Measurements from ENCODE around the gene AP2A2.

- TF ChIP-seq CTCF (conservative IDR thresholded peaks at IDR 0.05; ENCODE audit: low read depth, low read length), result no peak
- TF ChIP-seq EZH2phosphoT487 (IDR thresholded peaks at IDR 0.05; ENCODE audit: borderline replicate concordance, low read length), result no peak
Measured at GRCh38 chr11:968822-969221, 43.2 kb downstream of the AP2A2 start.

Measured in PC-3 (cell line).